GM23338 (cell line): ENCODE measurements around the gene PLXNC1.

Experiments
- CREB1 ChIP-seq: fragments of 250-450 bp; sonication (Bioruptor Pico); IDR thresholded peaks from 2 replicates; pipeline ENCODE4 v1.5.0; 2020; ENCODE audit warnings: low read depth, mild to moderate bottlenecking, moderate library complexity
- EZH2 ChIP-seq: fragments of 200-600 bp; sonication (generic); IDR thresholded peaks from one replicate; pipeline ENCODE4 v1.8.0; 2017; ENCODE audit warnings: antibody characterized with exemption, mild to moderate bottlenecking, low read depth; ENCODE audit not compliant: unreplicated experiment
- EZH2phosphoT487 ChIP-seq: fragments of 200-600 bp; sonication (generic); IDR thresholded peaks from one replicate; pipeline ENCODE4 v1.8.1; 2018; ENCODE audit warnings: antibody characterized with exemption; ENCODE audit not compliant: unreplicated experiment
- JUNB ChIP-seq: IDR thresholded peaks from one replicate; pipeline ENCODE4 v1.6.1; 2016; ENCODE audit warnings: antibody characterized with exemption; ENCODE audit not compliant: unreplicated experiment
- NANOG ChIP-seq: IDR thresholded peaks from 2 replicates; pipeline ENCODE4 v1.6.1; 2016; ENCODE audit warnings: antibody characterized with exemption, borderline replicate concordance
- POLR2AphosphoS5 ChIP-seq: IDR thresholded peaks from 2 replicates; pipeline ENCODE4 v1.6.1; 2016; ENCODE audit warnings: antibody characterized with exemption, low read depth
- STAT1 ChIP-seq: IDR thresholded peaks from one replicate; pipeline ENCODE4 v1.6.1; 2016; ENCODE audit warnings: antibody characterized with exemption; ENCODE audit not compliant: unreplicated experiment
- ZNF114 ChIP-seq: fragments of 250-450 bp; sonication (Bioruptor Pico); IDR thresholded peaks from 2 replicates; pipeline ENCODE4 v1.5.0; 2020; ENCODE audit warnings: mild to moderate bottlenecking, moderate library complexity
- ZNF331 ChIP-seq: fragments of 250-450 bp; sonication (Bioruptor Pico); IDR thresholded peaks from 2 replicates; pipeline ENCODE4 v1.5.0; 2020; ENCODE audit warnings: low read depth, mild to moderate bottlenecking, moderate library complexity
- TF ChIP-seq, protein P1 (sequence below), 2 experiments: fragments of 200-600 bp in 1 of 2; sonication (generic) in 1 of 2; conservative IDR thresholded peaks; 2 replicates each; pipeline versions ENCODE4 v1.5.1 to v1.6.1; 2016 to 2017; ENCODE audit warnings: antibody characterized with exemption in 2 of 2, low read depth in 2 of 2, mild to moderate bottlenecking in 2 of 2, moderate library complexity in 1 of 2
- TF ChIP-seq, protein P2 (sequence below): IDR thresholded peaks from one replicate; pipeline ENCODE4 v1.6.1; 2018; ENCODE audit warnings: antibody characterized with exemption; ENCODE audit not compliant: unreplicated experiment
- TF ChIP-seq, protein P3 (sequence below): IDR thresholded peaks from 2 replicates; pipeline ENCODE4 v1.6.1; 2016; ENCODE audit warnings: antibody characterized with exemption

DNA sequence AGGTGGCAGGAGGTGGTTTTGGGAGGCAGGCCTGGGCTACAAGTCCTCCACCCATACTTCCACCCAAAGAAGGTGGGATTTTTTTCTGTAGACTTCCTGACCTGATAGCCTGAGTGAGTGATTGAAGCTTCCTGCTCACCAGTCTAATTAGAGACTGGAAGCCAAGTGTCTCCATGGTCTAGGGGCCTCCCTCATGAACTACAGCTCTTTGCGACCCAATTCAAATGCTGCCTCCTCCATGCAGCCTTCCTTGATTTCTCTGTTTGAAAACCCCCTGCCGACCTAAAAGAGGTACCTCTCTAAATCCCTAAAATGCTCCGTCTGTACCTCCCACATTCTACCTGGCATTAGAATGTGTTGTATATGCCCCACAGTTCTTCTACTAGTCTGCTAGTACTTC lies 124.9 kb downstream of the PLXNC1 start:
- TF ChIP-seq, protein P1, sequence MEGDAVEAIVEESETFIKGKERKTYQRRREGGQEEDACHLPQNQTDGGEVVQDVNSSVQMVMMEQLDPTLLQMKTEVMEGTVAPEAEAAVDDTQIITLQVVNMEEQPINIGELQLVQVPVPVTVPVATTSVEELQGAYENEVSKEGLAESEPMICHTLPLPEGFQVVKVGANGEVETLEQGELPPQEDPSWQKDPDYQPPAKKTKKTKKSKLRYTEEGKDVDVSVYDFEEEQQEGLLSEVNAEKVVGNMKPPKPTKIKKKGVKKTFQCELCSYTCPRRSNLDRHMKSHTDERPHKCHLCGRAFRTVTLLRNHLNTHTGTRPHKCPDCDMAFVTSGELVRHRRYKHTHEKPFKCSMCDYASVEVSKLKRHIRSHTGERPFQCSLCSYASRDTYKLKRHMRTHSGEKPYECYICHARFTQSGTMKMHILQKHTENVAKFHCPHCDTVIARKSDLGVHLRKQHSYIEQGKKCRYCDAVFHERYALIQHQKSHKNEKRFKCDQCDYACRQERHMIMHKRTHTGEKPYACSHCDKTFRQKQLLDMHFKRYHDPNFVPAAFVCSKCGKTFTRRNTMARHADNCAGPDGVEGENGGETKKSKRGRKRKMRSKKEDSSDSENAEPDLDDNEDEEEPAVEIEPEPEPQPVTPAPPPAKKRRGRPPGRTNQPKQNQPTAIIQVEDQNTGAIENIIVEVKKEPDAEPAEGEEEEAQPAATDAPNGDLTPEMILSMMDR (conservative IDR thresholded peaks at IDR 0.05; ENCODE audit: low read depth in 2 of 2): no peak
- TF ChIP-seq POLR2AphosphoS5: no peak
- TF ChIP-seq NANOG: no peak
- no peak for TF ChIP-seq EZH2
- TF ChIP-seq EZH2phosphoT487: no peak
- TF ChIP-seq JUNB: no peak
- no peak for TF ChIP-seq CREB1 (CRISPR knock-in tag)
- TF ChIP-seq, protein P2, sequence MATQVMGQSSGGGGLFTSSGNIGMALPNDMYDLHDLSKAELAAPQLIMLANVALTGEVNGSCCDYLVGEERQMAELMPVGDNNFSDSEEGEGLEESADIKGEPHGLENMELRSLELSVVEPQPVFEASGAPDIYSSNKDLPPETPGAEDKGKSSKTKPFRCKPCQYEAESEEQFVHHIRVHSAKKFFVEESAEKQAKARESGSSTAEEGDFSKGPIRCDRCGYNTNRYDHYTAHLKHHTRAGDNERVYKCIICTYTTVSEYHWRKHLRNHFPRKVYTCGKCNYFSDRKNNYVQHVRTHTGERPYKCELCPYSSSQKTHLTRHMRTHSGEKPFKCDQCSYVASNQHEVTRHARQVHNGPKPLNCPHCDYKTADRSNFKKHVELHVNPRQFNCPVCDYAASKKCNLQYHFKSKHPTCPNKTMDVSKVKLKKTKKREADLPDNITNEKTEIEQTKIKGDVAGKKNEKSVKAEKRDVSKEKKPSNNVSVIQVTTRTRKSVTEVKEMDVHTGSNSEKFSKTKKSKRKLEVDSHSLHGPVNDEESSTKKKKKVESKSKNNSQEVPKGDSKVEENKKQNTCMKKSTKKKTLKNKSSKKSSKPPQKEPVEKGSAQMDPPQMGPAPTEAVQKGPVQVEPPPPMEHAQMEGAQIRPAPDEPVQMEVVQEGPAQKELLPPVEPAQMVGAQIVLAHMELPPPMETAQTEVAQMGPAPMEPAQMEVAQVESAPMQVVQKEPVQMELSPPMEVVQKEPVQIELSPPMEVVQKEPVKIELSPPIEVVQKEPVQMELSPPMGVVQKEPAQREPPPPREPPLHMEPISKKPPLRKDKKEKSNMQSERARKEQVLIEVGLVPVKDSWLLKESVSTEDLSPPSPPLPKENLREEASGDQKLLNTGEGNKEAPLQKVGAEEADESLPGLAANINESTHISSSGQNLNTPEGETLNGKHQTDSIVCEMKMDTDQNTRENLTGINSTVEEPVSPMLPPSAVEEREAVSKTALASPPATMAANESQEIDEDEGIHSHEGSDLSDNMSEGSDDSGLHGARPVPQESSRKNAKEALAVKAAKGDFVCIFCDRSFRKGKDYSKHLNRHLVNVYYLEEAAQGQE: no peak
- TF ChIP-seq, protein P3, sequence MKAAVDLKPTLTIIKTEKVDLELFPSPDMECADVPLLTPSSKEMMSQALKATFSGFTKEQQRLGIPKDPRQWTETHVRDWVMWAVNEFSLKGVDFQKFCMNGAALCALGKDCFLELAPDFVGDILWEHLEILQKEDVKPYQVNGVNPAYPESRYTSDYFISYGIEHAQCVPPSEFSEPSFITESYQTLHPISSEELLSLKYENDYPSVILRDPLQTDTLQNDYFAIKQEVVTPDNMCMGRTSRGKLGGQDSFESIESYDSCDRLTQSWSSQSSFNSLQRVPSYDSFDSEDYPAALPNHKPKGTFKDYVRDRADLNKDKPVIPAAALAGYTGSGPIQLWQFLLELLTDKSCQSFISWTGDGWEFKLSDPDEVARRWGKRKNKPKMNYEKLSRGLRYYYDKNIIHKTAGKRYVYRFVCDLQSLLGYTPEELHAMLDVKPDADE: no peak
- no peak for TF ChIP-seq ZNF331 (CRISPR knock-in tag)
- TF ChIP-seq ZNF114 (CRISPR knock-in tag): no peak
- no peak for TF ChIP-seq STAT1
